ENCODE data around the gene TBATA.

Gene TBATA

GRCh38 chr10:70743879-70744278 lies 41.3 kb downstream of the TBATA start:
- DNase-seq (ENCODE audit: low spot score) = no peak
- H3K27ac ChIP-seq = no peak overlapping the region
- CTCF ChIA-PET = interaction anchor here (0.6 to 1.0 kb wide), 2 partner anchors 11 to 35 kb away, joined by 3 read pairs; no protein-coding TSS in a partner anchor
- POLR2A ChIA-PET (ENCODE audit: low non-redundant PET) = no interaction called here
- TF ChIP-seq, protein P1, sequence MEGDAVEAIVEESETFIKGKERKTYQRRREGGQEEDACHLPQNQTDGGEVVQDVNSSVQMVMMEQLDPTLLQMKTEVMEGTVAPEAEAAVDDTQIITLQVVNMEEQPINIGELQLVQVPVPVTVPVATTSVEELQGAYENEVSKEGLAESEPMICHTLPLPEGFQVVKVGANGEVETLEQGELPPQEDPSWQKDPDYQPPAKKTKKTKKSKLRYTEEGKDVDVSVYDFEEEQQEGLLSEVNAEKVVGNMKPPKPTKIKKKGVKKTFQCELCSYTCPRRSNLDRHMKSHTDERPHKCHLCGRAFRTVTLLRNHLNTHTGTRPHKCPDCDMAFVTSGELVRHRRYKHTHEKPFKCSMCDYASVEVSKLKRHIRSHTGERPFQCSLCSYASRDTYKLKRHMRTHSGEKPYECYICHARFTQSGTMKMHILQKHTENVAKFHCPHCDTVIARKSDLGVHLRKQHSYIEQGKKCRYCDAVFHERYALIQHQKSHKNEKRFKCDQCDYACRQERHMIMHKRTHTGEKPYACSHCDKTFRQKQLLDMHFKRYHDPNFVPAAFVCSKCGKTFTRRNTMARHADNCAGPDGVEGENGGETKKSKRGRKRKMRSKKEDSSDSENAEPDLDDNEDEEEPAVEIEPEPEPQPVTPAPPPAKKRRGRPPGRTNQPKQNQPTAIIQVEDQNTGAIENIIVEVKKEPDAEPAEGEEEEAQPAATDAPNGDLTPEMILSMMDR (conservative IDR thresholded peaks at IDR 0.05; ENCODE audit: low read depth) = no peak

DNA sequence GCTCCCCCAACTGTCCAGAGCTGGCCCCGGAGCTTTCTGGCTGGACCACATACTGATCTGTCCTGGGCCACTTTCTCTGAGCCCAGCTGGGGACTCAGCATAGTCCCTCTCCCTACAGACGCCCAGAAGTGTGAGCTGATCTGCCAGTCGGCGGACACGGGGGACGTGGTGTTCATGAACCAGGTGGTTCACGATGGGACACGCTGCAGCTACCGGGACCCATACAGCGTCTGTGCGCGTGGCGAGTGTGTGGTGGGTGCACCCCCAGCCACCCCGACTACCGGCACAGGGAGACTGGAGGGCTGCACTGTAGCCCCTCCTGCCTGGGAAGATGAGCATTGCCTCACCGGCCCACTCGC lies 41.8 kb downstream of the TBATA start:
- DNase-seq (ENCODE audit: low spot score) = no peak
- no peak overlapping the region for H3K27ac ChIP-seq
- TF ChIP-seq, protein P1 (conservative IDR thresholded peaks at IDR 0.05; ENCODE audit: low read depth) = no peak
- CTCF ChIA-PET = interaction anchor here (0.6 to 1.0 kb wide), 2 partner anchors 12 to 35 kb away, joined by 3 read pairs; no protein-coding TSS in a partner anchor
- POLR2A ChIA-PET (ENCODE audit: low non-redundant PET) = no interaction called here

- ChIA-PET CTCF (interaction anchor here (0.6 to 1.0 kb wide), 2 partner anchors 12 to 36 kb away, joined by 3 read pairs; no protein-coding TSS in a partner anchor), POLR2A (ENCODE audit: low non-redundant PET) (no interaction called here)
- H3K27ac ChIP-seq = no peak overlapping the region
- DNase-seq (ENCODE audit: low spot score) = no peak
- TF ChIP-seq, protein P1 (conservative IDR thresholded peaks at IDR 0.05; ENCODE audit: low read depth) = no peak
Observed at GRCh38 chr10:70742537-70743429, 42.4 kb downstream of the TBATA start.

GRCh38 chr10:70740406-70741288 lies 44.5 kb downstream of the TBATA start:
- no peak for DNase-seq (ENCODE audit: low spot score)
- no peak overlapping the region for H3K27ac ChIP-seq
- CTCF ChIA-PET = interaction anchor here (0.7 kb wide), 1 partner anchor 144 kb away, joined by 5 read pairs; no protein-coding TSS in a partner anchor
- POLR2A ChIA-PET (ENCODE audit: low non-redundant PET) = no interaction called here
- TF ChIP-seq, protein P1 (conservative IDR thresholded peaks at IDR 0.05; ENCODE audit: low read depth) = no peak

DNA sequence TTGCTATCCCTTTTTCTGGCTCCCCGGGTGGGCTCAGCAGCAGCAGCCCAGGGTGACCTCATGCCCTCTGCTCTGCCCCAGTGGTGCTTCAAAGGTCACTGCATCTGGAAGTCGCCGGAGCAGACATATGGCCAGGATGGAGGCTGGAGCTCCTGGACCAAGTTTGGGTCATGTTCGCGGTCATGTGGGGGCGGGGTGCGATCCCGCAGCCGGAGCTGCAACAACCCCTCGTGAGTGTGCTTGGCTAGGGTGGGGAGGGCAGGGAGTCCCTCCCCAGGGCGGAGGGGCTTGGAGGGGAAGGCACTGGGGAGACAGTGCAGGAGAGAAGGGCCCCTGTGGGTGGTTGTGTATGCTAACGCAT lies 46.4 kb downstream of the TBATA start:
- POLR2A ChIA-PET (ENCODE audit: low non-redundant PET) = no interaction called here
- no peak overlapping the region for H3K27ac ChIP-seq
- TF ChIP-seq, protein P1 (conservative IDR thresholded peaks at IDR 0.05; ENCODE audit: low read depth) = no peak
- CTCF ChIA-PET = interaction anchor here (0.5 to 0.9 kb wide), 3 partner anchors 15 to 195 kb away, joined by 3 to 4 read pairs (median 3); no protein-coding TSS in a partner anchor
- DNase-seq (ENCODE audit: low spot score) = no peak

All from RWPE1 (cell line).